OCI-LY7 (cell line): ENCODE results near the gene DNM3. TPM values are rescaled to one million over a fixed set of nuclear protein-coding genes. Genes with fewer than 3 reads are reported as not detected.

Experiments used
- BruUV-seq: library from RNA; stranded (reverse); fragments of 400-500 nt; replicated peaks from 2 replicates; lab custom pipeline; 2021; lab: Mats Ljungman, UMichigan
- CTCF ChIA-PET: fragments of 300-600 bp; sonication (Branson Sonifier 250); formaldehyde crosslinking; loops from one replicate; lab custom pipeline; 2022; ENCODE audit warnings: antibody characterized with exemption; ENCODE audit not compliant: unreplicated experiment; lab: Charles Lee
- POLR2A ChIA-PET: fragments of 300-600 bp; sonication (Branson Sonifier 250); formaldehyde crosslinking; loops from one replicate; lab custom pipeline; 2022; ENCODE audit warnings: antibody characterized with exemption; lab: Charles Lee
- DNase-seq: peaks from one replicate; pipeline ENCODE4 v3.0.0-alpha.2; 2015; ENCODE audit warnings: low spot score
- H2AFZ ChIP-seq: fragments of 200-600 bp; sonication (generic), shearing (Covaris generic); 2 replicates; pipeline ENCODE4 v1.6.1; 2014; ENCODE audit warnings: mild to moderate bottlenecking, antibody characterized with exemption, low read length, moderate library complexity
- H3K27ac ChIP-seq: fragments of 200-600 bp; sonication (generic); 2 replicates; pipeline ENCODE4 v1.5.1; 2014; ENCODE audit warnings: mixed run types, low read depth, mild to moderate bottlenecking, moderate library complexity, low read length, inconsistent platforms; ENCODE audit not compliant: poor library complexity, severe bottlenecking
- H3K36me3 ChIP-seq: fragments of 200-600 bp; sonication (generic); 2 replicates; pipeline ENCODE4 v1.6.1; 2014; ENCODE audit warnings: mild to moderate bottlenecking, antibody characterized with exemption, low read length, moderate library complexity, mixed read lengths; ENCODE audit not compliant: insufficient read depth
- H3K4me1 ChIP-seq: fragments of 200-600 bp; sonication (generic); 2 replicates; pipeline ENCODE4 v1.5.1; 2014; ENCODE audit warnings: mild to moderate bottlenecking, low read length; ENCODE audit not compliant: insufficient read depth, poor library complexity, severe bottlenecking
- H3K4me2 ChIP-seq: fragments of 200-600 bp; sonication (generic); 2 replicates; pipeline ENCODE4 v1.6.1; 2014; ENCODE audit warnings: mild to moderate bottlenecking, low read length
- H3K4me3 ChIP-seq: fragments of 200-600 bp; sonication (generic); 2 replicates; pipeline ENCODE4 v1.5.1; 2014; ENCODE audit warnings: mild to moderate bottlenecking, low read depth, low read length; ENCODE audit not compliant: poor library complexity, severe bottlenecking
- H3K79me2 ChIP-seq: fragments of 200-600 bp; sonication (generic); 2 replicates; pipeline ENCODE4 v1.6.1; 2016; ENCODE audit warnings: low read depth, mild to moderate bottlenecking, low read length, moderate library complexity, mixed read lengths; ENCODE audit not compliant: insufficient read depth
- H3K9me2 ChIP-seq: fragments of 200-600 bp; sonication (generic); 2 replicates; pipeline ENCODE4 v1.6.1; 2016; ENCODE audit warnings: mild to moderate bottlenecking, low read length, mixed read lengths; ENCODE audit not compliant: insufficient read depth
- H3K9me3 ChIP-seq: fragments of 200-600 bp; sonication (generic); 2 replicates; pipeline ENCODE4 v1.6.1; 2014; ENCODE audit warnings: mild to moderate bottlenecking, mixed run types, low read length, mixed read lengths
- H4K20me1 ChIP-seq: fragments of 200-600 bp; sonication (generic); 2 replicates; pipeline ENCODE4 v1.6.1; 2014; ENCODE audit warnings: mild to moderate bottlenecking, antibody characterized with exemption, low read length, moderate library complexity, mixed read lengths; ENCODE audit not compliant: insufficient read depth
- CTCF ChIP-seq: fragments of 200-600 bp; sonication (generic); conservative IDR thresholded peaks from 2 replicates; pipeline ENCODE4 v1.5.1; 2014; ENCODE audit warnings: mild to moderate bottlenecking, antibody characterized with exemption, low read length, moderate library complexity, mixed read lengths
- EZH2phosphoT487 ChIP-seq: fragments of 200-600 bp; sonication (generic); IDR thresholded peaks from 2 replicates; pipeline ENCODE4 v1.6.1; 2018; ENCODE audit warnings: low read depth, borderline replicate concordance, mild to moderate bottlenecking, mixed run types, antibody characterized with exemption, low read length, moderate library complexity, mixed read lengths
- intact Hi-C: fragments of 100-400 bp; cut with micrococcal nuclease; formaldehyde crosslinking; loops from one replicate; pipeline ENCODE4 v1.10.0; 2022; ENCODE audit not compliant: unreplicated experiment
- total RNA-seq, 2 experiments: library from RNA; depleted of rRNA in 1 of 2; stranded (reverse); fragments of >200 nt in 1 of 2; shearing (Covaris generic) in 1 of 2; gene quantifications; 2 replicates each; pipeline ENCODE4 v1.2.3, GENCODE V29; 2014 to 2022

Gene DNM3
- total RNA-seq, 2 experiments from 2014 or later, result 0.47 to 0.61 TPM

GRCh38 chr1:172402878-172403569 lies 561.7 kb downstream of the DNM3 start:
- intact Hi-C loops, result no loop called here
- peaks cover 6% of the 10 kb centered on the region for H3K4me1 ChIP-seq
- H3K27ac ChIP-seq, result no peak overlapping the region
- H3K4me2 ChIP-seq, result no peak overlapping the region
- no peaks in the 10 kb centered on the region for H4K20me1 ChIP-seq
- no peaks in the 10 kb centered on the region for H3K36me3 ChIP-seq
- H3K9me3 ChIP-seq, result no peaks in the 10 kb centered on the region
- no peak for DNase-seq
- ChIA-PET CTCF (no interaction called here), POLR2A (interaction anchor here (0.6 to 1.2 kb wide), 4 partner anchors 14 to 803 kb away, joined by 3 to 5 read pairs (median 4); no protein-coding TSS in a partner anchor)
- 0 out of 2 replicates have a peak, but pooled peaks cover 4% of the 10 kb centered on the region for H3K9me2 ChIP-seq
- H3K4me3 ChIP-seq, result no peak overlapping the region
- no peak for TF ChIP-seq CTCF
- H2AFZ ChIP-seq, result no peak overlapping the region
- no peaks in the 10 kb centered on the region for H3K79me2 ChIP-seq
- BruUV-seq, result no TSS peak

- intact Hi-C loops, result no loop called here
- TF ChIP-seq CTCF, result no peak
- TF ChIP-seq EZH2phosphoT487, result no peak
- no TSS peak for BruUV-seq
Measured at GRCh38 chr1:172404121-172404520, 562.8 kb downstream of the DNM3 start.

GRCh38 chr1:172405912-172406311 lies 564.6 kb downstream of the DNM3 start:
- no peaks in the 10 kb centered on the region for H3K36me3 ChIP-seq
- no peak overlapping the region for H3K4me2 ChIP-seq
- no peak overlapping the region for H3K27ac ChIP-seq
- no peaks in the 10 kb centered on the region for H3K4me1 ChIP-seq
- no peaks in the 10 kb centered on the region for H4K20me1 ChIP-seq
- H3K9me2 ChIP-seq, result 0 out of 2 replicates have a peak, but pooled peaks cover 4% of the 10 kb centered on the region
- no peak for TF ChIP-seq EZH2phosphoT487
- H3K4me3 ChIP-seq, result no peak overlapping the region
- ChIA-PET CTCF (no interaction called here), POLR2A (interaction anchor here (0.6 kb wide), 1 partner anchor 46 kb away, joined by 3 read pairs; no protein-coding TSS in a partner anchor)
- DNase-seq, result no peak
- no peak overlapping the region for H2AFZ ChIP-seq
- no peaks in the 10 kb centered on the region for H3K9me3 ChIP-seq
- H3K79me2 ChIP-seq, result no peaks in the 10 kb centered on the region
- intact Hi-C loops, result no loop called here
- no TSS peak for BruUV-seq

More at GRCh38 chr1:172404121-172404520, 562.8 kb downstream of the DNM3 start:
- H3K79me2 ChIP-seq, result no peaks in the 10 kb centered on the region
- ChIA-PET POLR2A (interaction anchor here (0.5 to 1.2 kb wide), 4 partner anchors 12 to 191 kb away, joined by 3 to 5 read pairs (median 4); no protein-coding TSS in a partner anchor), CTCF (no interaction called here)
- H3K4me2 ChIP-seq, result no peak overlapping the region
- H3K9me3 ChIP-seq, result no peaks in the 10 kb centered on the region
- no peaks in the 10 kb centered on the region for H3K36me3 ChIP-seq
- H3K4me3 ChIP-seq, result no peak overlapping the region
- no peaks in the 10 kb centered on the region for H4K20me1 ChIP-seq
- H2AFZ ChIP-seq, result no peak overlapping the region
- H3K9me2 ChIP-seq, result 0 out of 2 replicates have a peak, but pooled peaks cover 4% of the 10 kb centered on the region
- H3K4me1 ChIP-seq, result peaks cover 3% of the 10 kb centered on the region
- no peak overlapping the region for H3K27ac ChIP-seq
- no peak for DNase-seq
